ENCODE data around the gene C5orf46. TPM values are rescaled to one million over a fixed set of nuclear protein-coding genes. Genes with fewer than 3 reads are reported as not detected.

C5orf46 gene
- total and polyA plus RNA-seq, 4 donors: not detected

GRCh38 chr5:147849226-147849625 lies 57.1 kb downstream of the C5orf46 start:
- Histone ChIP-seq H3K27ac (ENCODE audit: low read depth in 1 of 2, low read length in 2 of 2) (no peak overlapping the region), H3K36me3 (ENCODE audit: control insufficient read depth in 4 of 4, insufficient read depth in 3 of 4, low read depth in 1 of 4, low read length in 3 of 4) (no peaks in the 10 kb centered on the region), H3K27me3 (ENCODE audit: control insufficient read depth in 4 of 4, insufficient read depth in 4 of 4, low read length in 3 of 4) (no peaks in the 10 kb centered on the region), H3K4me3 (ENCODE audit: low read depth in 1 of 3, low read length in 3 of 3) (no peak overlapping the region), H3K9ac (ENCODE audit: low read depth in 1 of 2, low read length in 2 of 2) (no peak overlapping the region), H3K4me1 (ENCODE audit: control insufficient read depth in 4 of 4, insufficient read depth in 4 of 4, low read length in 3 of 4) (no peaks in the 10 kb centered on the region), H3K9me3 (ENCODE audit: control insufficient read depth in 4 of 4, low read length in 3 of 4) (no peaks in the 10 kb centered on the region)
- DNase-seq (ENCODE audit: low spot score): no peak
- WGBS: 87% methylated on average over 2 of the region's 2 CpGs
- no peak for TF ChIP-seq REST (IDR thresholded peaks at IDR 0.05)
- TF ChIP-seq TAF1 (conservative IDR thresholded peaks at IDR 0.05): no peak
- TF ChIP-seq SP1 (IDR thresholded peaks at IDR 0.05): no peak
- TF ChIP-seq MAX (IDR thresholded peaks at IDR 0.05): no peak
- TF ChIP-seq YY1 (IDR thresholded peaks at IDR 0.05): no peak
- no peak for TF ChIP-seq NR2F2 (IDR thresholded peaks at IDR 0.05)
- no peak for TF ChIP-seq FOXA2 (IDR thresholded peaks at IDR 0.05)
- no peak for TF ChIP-seq HNF4A (conservative IDR thresholded peaks at IDR 0.05)
- no peak for TF ChIP-seq FOXA1 (IDR thresholded peaks at IDR 0.05)
- TF ChIP-seq CTCF (IDR thresholded peaks at IDR 0.05; ENCODE audit: low read depth, low read length, missing input control): no peak
- TF ChIP-seq EGR1 (IDR thresholded peaks at IDR 0.05; ENCODE audit: low read depth in 2 of 2): no peak
- no peak for TF ChIP-seq GABPA (IDR thresholded peaks at IDR 0.05 in 1 of 2, conservative IDR thresholded peaks at IDR 0.05 in 1 of 2)
- TF ChIP-seq RXRA (IDR thresholded peaks at IDR 0.05): no peak

- Histone ChIP-seq H3K9ac (ENCODE audit: low read depth in 1 of 2, low read length in 2 of 2) (no peak overlapping the region), H3K4me1 (ENCODE audit: control insufficient read depth in 4 of 4, insufficient read depth in 4 of 4, low read length in 3 of 4) (no peaks in the 10 kb centered on the region), H3K4me3 (ENCODE audit: low read depth in 1 of 3, low read length in 3 of 3) (no peak overlapping the region), H3K27me3 (ENCODE audit: control insufficient read depth in 4 of 4, insufficient read depth in 4 of 4, low read length in 3 of 4) (no peaks in the 10 kb centered on the region), H3K27ac (ENCODE audit: low read depth in 1 of 2, low read length in 2 of 2) (no peak overlapping the region), H3K9me3 (ENCODE audit: control insufficient read depth in 4 of 4, low read length in 3 of 4) (no peaks in the 10 kb centered on the region), H3K36me3 (ENCODE audit: control insufficient read depth in 4 of 4, insufficient read depth in 3 of 4, low read depth in 1 of 4, low read length in 3 of 4) (no peaks in the 10 kb centered on the region)
- WGBS: 90% methylated on average over 4 of the region's 4 CpGs
- TF ChIP-seq EGR1 (IDR thresholded peaks at IDR 0.05; ENCODE audit: low read depth in 2 of 2): no peak
- TF ChIP-seq ATF3 (IDR thresholded peaks at IDR 0.05): no peak
- TF ChIP-seq JUND (IDR thresholded peaks at IDR 0.05): no peak
- no peak for TF ChIP-seq SP1 (IDR thresholded peaks at IDR 0.05)
- no peak for TF ChIP-seq RAD21 (IDR thresholded peaks at IDR 0.05)
- TF ChIP-seq MAX (IDR thresholded peaks at IDR 0.05): no peak
- no peak for TF ChIP-seq ZBTB33 (IDR thresholded peaks at IDR 0.05)
- TF ChIP-seq TAF1 (conservative IDR thresholded peaks at IDR 0.05): no peak
- no peak for TF ChIP-seq HNF4A (conservative IDR thresholded peaks at IDR 0.05)
- TF ChIP-seq HNF4G (IDR thresholded peaks at IDR 0.05): no peak
- TF ChIP-seq FOXA2 (IDR thresholded peaks at IDR 0.05): no peak
- no peak for DNase-seq (ENCODE audit: low spot score)
Measured at GRCh38 chr5:147845618-147846017, 60.7 kb downstream of the C5orf46 start.

All from liver (tissue), 9 donors.